ENCODE measurements around the gene CSNK1E. TPM values are rescaled to one million over a fixed set of nuclear protein-coding genes. Genes with fewer than 3 reads are reported as not detected.

CSNK1E gene
- total RNA-seq, 1 experiment from 2014 or later: 129 TPM

DNA sequence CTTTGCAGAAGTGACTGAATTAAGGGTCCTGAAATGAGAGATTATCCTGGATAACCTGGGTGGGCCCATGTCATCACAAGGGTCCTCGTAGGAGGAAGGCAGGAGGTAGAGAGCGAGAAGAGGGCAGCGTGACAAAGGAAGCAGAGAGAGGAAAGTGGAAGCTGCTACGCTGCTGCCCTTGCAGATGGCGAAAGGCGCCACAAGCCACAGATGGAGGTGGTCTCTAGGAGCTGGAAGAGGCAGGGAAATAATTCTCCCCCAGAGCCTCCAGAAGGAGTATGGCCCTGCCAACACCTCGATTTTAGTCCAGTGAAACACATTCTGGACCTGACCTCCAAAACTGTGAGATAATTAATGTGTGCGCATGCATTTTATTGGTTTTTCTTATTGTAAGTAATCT, 57.9 kb downstream of the CSNK1E start:
- H3K4me1 ChIP-seq: no peaks in the 10 kb centered on the region
- BruUV-seq (replicated peaks): no TSS peak
- ChIA-PET POLR2A (interaction anchor here (0.7 kb wide), 1 partner anchor 77 kb away, joined by 8 read pairs; no protein-coding TSS in a partner anchor), CTCF (interaction anchor here (0.6 to 1.0 kb wide), 4 partner anchors 9 to 201 kb away, joined by 3 to 10 read pairs (median 4); no protein-coding TSS in a partner anchor)
- TF ChIP-seq, protein P1, sequence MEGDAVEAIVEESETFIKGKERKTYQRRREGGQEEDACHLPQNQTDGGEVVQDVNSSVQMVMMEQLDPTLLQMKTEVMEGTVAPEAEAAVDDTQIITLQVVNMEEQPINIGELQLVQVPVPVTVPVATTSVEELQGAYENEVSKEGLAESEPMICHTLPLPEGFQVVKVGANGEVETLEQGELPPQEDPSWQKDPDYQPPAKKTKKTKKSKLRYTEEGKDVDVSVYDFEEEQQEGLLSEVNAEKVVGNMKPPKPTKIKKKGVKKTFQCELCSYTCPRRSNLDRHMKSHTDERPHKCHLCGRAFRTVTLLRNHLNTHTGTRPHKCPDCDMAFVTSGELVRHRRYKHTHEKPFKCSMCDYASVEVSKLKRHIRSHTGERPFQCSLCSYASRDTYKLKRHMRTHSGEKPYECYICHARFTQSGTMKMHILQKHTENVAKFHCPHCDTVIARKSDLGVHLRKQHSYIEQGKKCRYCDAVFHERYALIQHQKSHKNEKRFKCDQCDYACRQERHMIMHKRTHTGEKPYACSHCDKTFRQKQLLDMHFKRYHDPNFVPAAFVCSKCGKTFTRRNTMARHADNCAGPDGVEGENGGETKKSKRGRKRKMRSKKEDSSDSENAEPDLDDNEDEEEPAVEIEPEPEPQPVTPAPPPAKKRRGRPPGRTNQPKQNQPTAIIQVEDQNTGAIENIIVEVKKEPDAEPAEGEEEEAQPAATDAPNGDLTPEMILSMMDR (IDR thresholded peaks at IDR 0.05; ENCODE audit: insufficient read depth in 1 of 2, low read depth in 1 of 2, low read length in 1 of 2, severe bottlenecking in 1 of 2, unreplicated experiment in 1 of 2): no peak
- no peaks in the 10 kb centered on the region for H3K27me3 Mint-ChIP-seq (ENCODE audit: insufficient read depth, unreplicated experiment)
- H3K36me3 Mint-ChIP-seq (ENCODE audit: insufficient read depth, unreplicated experiment): peaks cover 5% of the 10 kb centered on the region
- H3K4me1 Mint-ChIP-seq (ENCODE audit: low read depth, unreplicated experiment): peaks cover 7% of the 10 kb centered on the region
- no peak overlapping the region for H3K27ac Mint-ChIP-seq (ENCODE audit: unreplicated experiment)
- no peak for DNase-seq
- intact Hi-C loops (cut with micrococcal nuclease; ENCODE audit: unreplicated experiment): loop anchor here (2.0 kb wide), 1 partner anchor 93 kb away; no protein-coding TSS in a partner anchor
- no peaks in the 10 kb centered on the region for H3K36me3 ChIP-seq (ENCODE audit: control insufficient read depth, insufficient read depth, low read length)
- no peaks in the 10 kb centered on the region for H3K9me3 ChIP-seq
- no peaks in the 10 kb centered on the region for H3K9me3 Mint-ChIP-seq (ENCODE audit: unreplicated experiment)
- H3K4me3 Mint-ChIP-seq (ENCODE audit: unreplicated experiment): no peak overlapping the region
- H3K4me3 ChIP-seq (ENCODE audit: low read depth, low read length): no peak overlapping the region
- no peaks in the 10 kb centered on the region for H3K27me3 ChIP-seq (replicated peaks; ENCODE audit: control insufficient read depth, insufficient read depth, low read length)

DNA sequence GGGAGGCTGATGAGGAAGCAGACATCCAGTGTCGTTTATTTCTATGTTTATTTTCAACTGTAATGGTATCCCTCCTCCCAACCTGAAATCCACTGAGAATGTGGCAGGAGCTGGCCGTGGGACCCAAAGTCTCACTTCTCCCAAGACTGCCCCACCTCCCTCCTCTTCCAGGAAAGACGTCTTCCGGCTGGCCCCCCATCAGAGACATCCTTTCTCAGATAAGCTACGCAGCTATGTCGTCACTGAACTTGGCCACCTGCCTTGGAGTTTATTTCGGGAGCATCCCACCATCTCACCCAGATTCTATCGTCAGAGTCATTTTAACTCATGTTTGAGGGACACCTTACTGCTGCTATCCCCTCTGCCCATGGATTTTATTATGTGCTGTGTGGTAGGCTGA, 58.3 kb downstream of the CSNK1E start:
- no peaks in the 10 kb centered on the region for H3K4me1 ChIP-seq
- Mint-ChIP-seq H3K27me3 (ENCODE audit: insufficient read depth, unreplicated experiment) (no peaks in the 10 kb centered on the region), H3K27ac (ENCODE audit: unreplicated experiment) (no peak overlapping the region), H3K9me3 (ENCODE audit: unreplicated experiment) (no peaks in the 10 kb centered on the region), H3K4me3 (ENCODE audit: unreplicated experiment) (no peak overlapping the region), H3K36me3 (ENCODE audit: insufficient read depth, unreplicated experiment) (peaks cover 5% of the 10 kb centered on the region), H3K4me1 (ENCODE audit: low read depth, unreplicated experiment) (peaks cover 7% of the 10 kb centered on the region)
- BruUV-seq (replicated peaks): no TSS peak
- ChIA-PET POLR2A (interaction anchor here (0.7 to 1.0 kb wide), 2 partner anchors 24 to 77 kb away, joined by 3 to 8 read pairs; no protein-coding TSS in a partner anchor), CTCF (interaction anchor here (0.6 to 1.1 kb wide), 5 partner anchors 9 to 201 kb away, joined by 3 to 10 read pairs (median 4); no protein-coding TSS in a partner anchor)
- TF ChIP-seq, protein P1 (IDR thresholded peaks at IDR 0.05; ENCODE audit: insufficient read depth in 1 of 2, low read depth in 1 of 2, low read length in 1 of 2, severe bottlenecking in 1 of 2, unreplicated experiment in 1 of 2): no peak
- no peaks in the 10 kb centered on the region for H3K36me3 ChIP-seq (ENCODE audit: control insufficient read depth, insufficient read depth, low read length)
- intact Hi-C loops (cut with micrococcal nuclease; ENCODE audit: unreplicated experiment): loop anchor here (2.0 kb wide), 1 partner anchor 94 kb away; no protein-coding TSS in a partner anchor
- H3K27me3 ChIP-seq (replicated peaks; ENCODE audit: control insufficient read depth, insufficient read depth, low read length): no peaks in the 10 kb centered on the region
- no peak for DNase-seq
- no peaks in the 10 kb centered on the region for H3K9me3 ChIP-seq
- H3K4me3 ChIP-seq (ENCODE audit: low read depth, low read length): no peak overlapping the region

DNA sequence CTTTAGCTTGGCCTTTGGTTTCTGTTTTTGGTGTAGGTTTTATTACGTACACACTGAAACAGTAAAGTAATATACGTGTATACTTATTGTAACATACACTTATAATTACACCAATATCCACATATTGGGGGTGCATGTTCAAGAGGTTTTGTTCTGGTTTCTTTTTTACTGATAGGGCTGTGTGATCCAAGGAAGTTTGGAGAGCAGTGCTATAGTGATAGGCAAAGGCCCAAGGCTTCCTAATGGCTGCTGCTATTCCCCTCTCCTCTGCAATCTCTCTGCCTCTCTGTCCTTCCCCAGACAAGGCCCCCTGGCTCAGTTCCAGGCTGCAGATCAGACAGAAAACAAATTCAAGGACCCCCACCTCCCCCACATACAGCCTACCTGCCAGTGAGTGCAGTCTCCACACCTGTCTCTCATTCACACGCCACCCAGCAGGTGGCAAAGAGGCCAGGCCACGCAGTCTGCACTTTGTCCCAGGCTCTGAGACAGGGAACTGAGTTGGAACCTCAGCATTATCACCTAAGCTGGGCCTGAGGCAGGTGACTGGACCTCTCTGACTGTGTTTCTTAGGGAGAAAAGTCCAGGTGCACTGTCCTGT, 59.5 kb downstream of the CSNK1E start:
- TF ChIP-seq, protein P1 (IDR thresholded peaks at IDR 0.05; ENCODE audit: insufficient read depth in 1 of 2, low read depth in 1 of 2, low read length in 1 of 2, severe bottlenecking in 1 of 2, unreplicated experiment in 1 of 2): peak in 1 of 2 experiments; percentile 42

More for the DNA sequence above, 59.5 kb downstream of the CSNK1E start:
- no peaks in the 10 kb centered on the region for H3K27me3 Mint-ChIP-seq (ENCODE audit: insufficient read depth, unreplicated experiment)
- intact Hi-C loops (cut with micrococcal nuclease; ENCODE audit: unreplicated experiment): loop anchor here (2.0 kb wide), 1 partner anchor 95 kb away; no protein-coding TSS in a partner anchor
- no TSS peak for BruUV-seq (replicated peaks)
- Histone ChIP-seq H3K4me3 (ENCODE audit: low read depth, low read length) (no peak overlapping the region), H3K4me1 (no peaks in the 10 kb centered on the region), H3K9me3 (no peaks in the 10 kb centered on the region), H3K27me3 (replicated peaks; ENCODE audit: control insufficient read depth, insufficient read depth, low read length) (no peaks in the 10 kb centered on the region), H3K36me3 (ENCODE audit: control insufficient read depth, insufficient read depth, low read length) (no peaks in the 10 kb centered on the region)
- ChIA-PET CTCF (interaction anchor here (1.1 kb wide), 1 partner anchor 84 kb away, joined by 4 read pairs; no protein-coding TSS in a partner anchor), POLR2A (interaction anchor here (1.0 kb wide), 1 partner anchor 26 kb away, joined by 3 read pairs; no protein-coding TSS in a partner anchor)
- peak in 1 of 2 experiments; percentile 43 for DNase-seq
- peaks cover 7% of the 10 kb centered on the region for H3K4me1 Mint-ChIP-seq (ENCODE audit: low read depth, unreplicated experiment)
- peaks cover 5% of the 10 kb centered on the region for H3K36me3 Mint-ChIP-seq (ENCODE audit: insufficient read depth, unreplicated experiment)
- no peak overlapping the region for H3K4me3 Mint-ChIP-seq (ENCODE audit: unreplicated experiment)
- no peak overlapping the region for H3K27ac Mint-ChIP-seq (ENCODE audit: unreplicated experiment)
- no peaks in the 10 kb centered on the region for H3K9me3 Mint-ChIP-seq (ENCODE audit: unreplicated experiment)

All from Caco-2 (cell line).